Osteoblast (primary cell): ENCODE results near the gene FMNL1. TPM values are rescaled to one million over a fixed set of nuclear protein-coding genes. Genes with fewer than 3 reads are reported as not detected.

Source experiments
- DNase-seq: peaks from one replicate; pipeline ENCODE4 v3.0.0; 2011; ENCODE audit warnings: low spot score, mixed read lengths; ENCODE audit not compliant: insufficient read length; ENCODE audit errors: missing footprints
- H2AFZ ChIP-seq: 2 replicates; pipeline ENCODE4 v1.6.0; 2011; ENCODE audit warnings: mild to moderate bottlenecking, low read length
- H3K27ac ChIP-seq: 2 replicates; pipeline ENCODE4 v1.5.1; 2011; ENCODE audit warnings: mild to moderate bottlenecking, low read depth, low read length, moderate library complexity
- H3K27me3 ChIP-seq: 2 replicates; pipeline ENCODE4 v1.6.0; 2012; ENCODE audit warnings: mild to moderate bottlenecking, control low read depth, inconsistent platforms, low read length, moderate library complexity; ENCODE audit not compliant: insufficient read depth
- H3K36me3 ChIP-seq: 2 replicates; pipeline ENCODE4 v1.5.1; 2011; ENCODE audit warnings: mild to moderate bottlenecking, low read length, control low read depth, moderate library complexity; ENCODE audit not compliant: insufficient read depth
- H3K4me1 ChIP-seq: 2 replicates; pipeline ENCODE4 v1.5.1; 2011; ENCODE audit warnings: mild to moderate bottlenecking, low read length, control low read depth, moderate library complexity; ENCODE audit not compliant: insufficient read depth
- H3K4me2 ChIP-seq: 2 replicates; pipeline ENCODE4 v1.6.0; 2011; ENCODE audit warnings: mild to moderate bottlenecking, low read length; ENCODE audit not compliant: insufficient read depth
- H3K4me3 ChIP-seq: fragments of 200-600 bp; sonication (generic); 3 replicates; pipeline ENCODE4 v1.5.1; 2012; ENCODE audit warnings: mild to moderate bottlenecking, low read length, inconsistent platforms; ENCODE audit not compliant: insufficient read depth
- H3K79me2 ChIP-seq: 2 replicates; pipeline ENCODE4 v1.6.0; 2012; ENCODE audit warnings: mild to moderate bottlenecking, low read length, control low read depth, inconsistent platforms; ENCODE audit not compliant: insufficient read depth
- H3K9me3 ChIP-seq: 2 replicates; pipeline ENCODE4 v1.5.1; 2011; ENCODE audit warnings: low read depth, low read length, control low read depth
- H4K20me1 ChIP-seq: 2 replicates; pipeline ENCODE4 v1.6.0; 2012; ENCODE audit warnings: mild to moderate bottlenecking, low read length, control low read depth; ENCODE audit not compliant: insufficient read depth
- total RNA-seq: library from RNA; depleted of rRNA; stranded (reverse); fragments of >200 nt; gene quantifications from 2 replicates; pipeline ENCODE4 v1.2.3, GENCODE V29; 2012
- TF ChIP-seq, protein P1 (sequence below): IDR thresholded peaks from 2 replicates; pipeline ENCODE4 v1.5.1; 2011; ENCODE audit warnings: mild to moderate bottlenecking, low read depth, low read length, moderate library complexity; ENCODE audit errors: extremely low read depth

The FMNL1 gene
- total RNA-seq, 1 donor: 3.6 TPM

DNA sequence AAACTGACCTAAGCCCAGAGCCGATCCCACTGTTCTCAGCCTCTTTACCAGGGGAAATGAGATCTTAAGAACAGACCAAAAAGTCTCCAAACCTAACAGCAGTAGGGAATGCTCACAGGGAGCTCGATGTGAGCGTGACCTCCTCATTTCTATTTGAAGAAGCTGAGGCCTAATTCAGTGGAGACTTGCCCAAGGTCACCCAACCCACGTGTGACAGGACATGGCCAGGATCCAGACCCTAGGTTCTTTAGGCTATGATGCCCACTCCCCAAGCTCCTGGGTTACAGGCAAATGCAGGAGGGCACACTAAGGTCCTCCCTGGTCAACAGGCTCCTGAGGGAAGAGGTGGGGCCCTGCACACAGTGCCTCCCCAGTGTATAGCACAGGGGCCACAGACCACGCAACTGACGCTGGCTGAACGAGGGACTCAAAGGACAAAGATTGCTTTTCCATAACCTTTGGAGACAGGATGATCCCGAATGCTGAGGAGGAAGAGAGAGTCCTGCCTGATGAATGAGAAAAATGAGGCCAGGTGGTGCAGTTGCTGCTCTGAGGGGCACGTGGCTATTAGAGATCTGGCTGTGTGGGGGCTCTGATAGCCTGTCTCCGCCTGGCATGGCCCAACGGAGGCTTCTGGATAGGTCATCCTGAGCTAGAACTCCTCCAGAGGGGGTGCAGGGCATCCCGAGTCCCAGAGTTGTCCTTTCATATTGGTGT is 71.2 kb downstream of the FMNL1 start:
- H3K79me2 ChIP-seq: peaks cover 77% of the 10 kb centered on the region
- H3K4me2 ChIP-seq: peak overlapping the region; percentile 49
- peaks cover 45% of the 10 kb centered on the region for H3K4me1 ChIP-seq
- peaks cover 85% of the 10 kb centered on the region for H4K20me1 ChIP-seq
- peaks cover 50% of the 10 kb centered on the region for H3K36me3 ChIP-seq
- no peaks in the 10 kb centered on the region for H3K27me3 ChIP-seq
- no peak overlapping the region for H2AFZ ChIP-seq
- H3K4me3 ChIP-seq: peak overlapping the region; percentile 22
- peak overlapping the region; percentile 86 for H3K27ac ChIP-seq
- TF ChIP-seq, protein P1, sequence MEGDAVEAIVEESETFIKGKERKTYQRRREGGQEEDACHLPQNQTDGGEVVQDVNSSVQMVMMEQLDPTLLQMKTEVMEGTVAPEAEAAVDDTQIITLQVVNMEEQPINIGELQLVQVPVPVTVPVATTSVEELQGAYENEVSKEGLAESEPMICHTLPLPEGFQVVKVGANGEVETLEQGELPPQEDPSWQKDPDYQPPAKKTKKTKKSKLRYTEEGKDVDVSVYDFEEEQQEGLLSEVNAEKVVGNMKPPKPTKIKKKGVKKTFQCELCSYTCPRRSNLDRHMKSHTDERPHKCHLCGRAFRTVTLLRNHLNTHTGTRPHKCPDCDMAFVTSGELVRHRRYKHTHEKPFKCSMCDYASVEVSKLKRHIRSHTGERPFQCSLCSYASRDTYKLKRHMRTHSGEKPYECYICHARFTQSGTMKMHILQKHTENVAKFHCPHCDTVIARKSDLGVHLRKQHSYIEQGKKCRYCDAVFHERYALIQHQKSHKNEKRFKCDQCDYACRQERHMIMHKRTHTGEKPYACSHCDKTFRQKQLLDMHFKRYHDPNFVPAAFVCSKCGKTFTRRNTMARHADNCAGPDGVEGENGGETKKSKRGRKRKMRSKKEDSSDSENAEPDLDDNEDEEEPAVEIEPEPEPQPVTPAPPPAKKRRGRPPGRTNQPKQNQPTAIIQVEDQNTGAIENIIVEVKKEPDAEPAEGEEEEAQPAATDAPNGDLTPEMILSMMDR: no peak
- no peaks in the 10 kb centered on the region for H3K9me3 ChIP-seq
- peak; percentile 82 for DNase-seq

DNA sequence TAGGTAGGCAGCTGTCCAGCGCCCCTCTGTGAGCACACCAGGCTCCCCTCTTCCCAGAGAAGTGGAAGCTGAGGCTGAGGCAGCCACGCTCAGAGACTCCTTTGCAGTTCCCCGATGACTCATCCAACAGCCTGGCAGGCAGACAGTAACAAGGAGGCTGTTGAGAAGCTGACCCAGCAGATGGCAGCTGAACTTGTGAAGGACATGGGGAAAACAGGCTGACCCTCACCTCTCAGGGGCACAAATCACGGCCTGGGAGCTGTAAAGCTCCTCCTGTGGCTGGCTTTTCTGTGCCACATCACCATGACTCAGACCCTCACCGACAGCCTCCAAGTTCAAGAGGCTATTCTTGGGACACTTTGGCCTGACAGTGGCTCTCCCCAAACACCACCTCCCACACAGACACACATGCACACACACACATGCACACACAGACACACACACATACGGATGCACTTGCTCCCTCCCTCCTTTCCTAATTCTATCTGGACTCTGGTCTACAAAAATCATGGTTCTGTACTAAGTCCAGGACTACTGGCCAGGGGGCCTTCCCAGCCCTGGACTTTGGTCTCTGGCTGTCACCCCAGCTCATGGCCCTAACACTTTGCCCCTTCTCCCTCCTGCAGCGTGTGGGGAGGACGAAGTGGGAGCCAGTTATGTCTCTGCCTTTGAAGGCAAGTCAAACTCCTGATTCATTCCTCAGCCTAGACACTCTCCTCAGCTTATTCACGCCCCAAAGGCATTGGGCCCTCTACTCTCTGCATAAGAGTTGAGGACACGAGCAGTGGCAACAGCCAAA is 71.9 kb downstream of the FMNL1 start:
- Histone ChIP-seq H3K4me1 (peaks cover 48% of the 10 kb centered on the region), H3K27ac (peak overlapping the region; percentile 86), H3K4me2 (peak overlapping the region; percentile 49), H4K20me1 (peaks cover 83% of the 10 kb centered on the region), H3K4me3 (peak overlapping the region; percentile 22), H2AFZ (no peak overlapping the region), H3K79me2 (peaks cover 78% of the 10 kb centered on the region), H3K27me3 (no peaks in the 10 kb centered on the region), H3K9me3 (no peaks in the 10 kb centered on the region), H3K36me3 (peaks cover 42% of the 10 kb centered on the region)
- peak; percentile 96 for DNase-seq
- TF ChIP-seq, protein P1: peak; percentile 39

DNA sequence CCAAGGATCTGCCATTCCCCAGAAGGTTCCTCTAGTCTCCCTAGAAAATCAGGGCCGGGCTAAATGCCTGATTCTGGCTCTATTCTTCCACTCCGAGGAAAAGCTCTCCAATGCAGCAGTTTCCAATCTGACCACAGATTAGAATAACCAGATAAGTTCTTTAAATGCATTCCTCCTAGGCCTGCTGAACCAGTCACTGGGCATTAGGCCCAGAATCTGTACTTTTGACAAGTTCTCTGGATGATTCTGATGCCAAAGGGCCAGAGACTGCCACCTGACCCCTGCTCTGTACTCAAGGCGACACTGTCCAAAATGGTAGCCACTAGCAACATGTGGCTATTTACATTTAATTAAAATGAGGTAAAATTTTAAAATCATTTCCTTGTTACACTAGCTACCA is 72.8 kb downstream of the FMNL1 start:
- Histone ChIP-seq H3K36me3 (peaks cover 36% of the 10 kb centered on the region), H3K4me3 (no peak overlapping the region), H3K27ac (peak overlapping the region; percentile 86), H3K9me3 (no peaks in the 10 kb centered on the region), H3K4me1 (peaks cover 57% of the 10 kb centered on the region), H3K27me3 (no peaks in the 10 kb centered on the region), H3K4me2 (peak overlapping the region; percentile 49), H4K20me1 (peaks cover 83% of the 10 kb centered on the region), H3K79me2 (peaks cover 79% of the 10 kb centered on the region), H2AFZ (no peak overlapping the region)
- peak; percentile 90 for DNase-seq
- TF ChIP-seq, protein P1: no peak
